Liver (tissue), 2 donors: Measurements from ENCODE around the gene STIM2.

ENCODE experiments used
- CTCF ChIP-seq: fragments of 150-350 bp; IDR thresholded peaks from 2 replicates; pipeline ENCODE4 v1.5.1; 2017; ENCODE audit warnings: improper control_type of control experiment, low read depth, low read length; ENCODE audit not compliant: missing input control
- MAX ChIP-seq: IDR thresholded peaks from 2 replicates; pipeline ENCODE4 v1.6.1; 2016; ENCODE audit warnings: antibody characterized with exemption
- donor health status: healthy.

GRCh38 chr4:26911254-26911653 is 50.6 kb downstream of the STIM2 start:
- TF ChIP-seq CTCF, result no peak
- no peak for TF ChIP-seq MAX
